Measurements from ENCODE around the gene SLC46A3.

DNA sequence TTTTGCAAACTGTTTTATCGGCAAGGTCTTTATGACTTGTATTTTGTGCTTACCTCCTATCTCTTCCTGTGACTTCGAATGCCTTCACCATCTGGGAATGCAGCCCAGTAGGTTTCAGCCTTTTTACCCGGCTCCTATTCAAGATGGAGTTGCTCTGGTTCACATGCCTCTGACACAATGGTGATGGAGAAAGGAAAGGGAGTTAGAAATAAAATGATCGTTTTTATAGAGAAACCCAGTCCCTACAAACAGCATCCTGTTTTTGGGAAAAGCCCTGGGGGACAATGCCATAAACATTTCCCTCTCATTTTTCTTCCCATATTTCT lies 27.5 kb upstream of the SLC46A3 start:
- TF ChIP-seq POLR2A (IDR thresholded peaks at IDR 0.05) (no peak), POLR2AphosphoS5 (IDR thresholded peaks at IDR 0.05) (no peak)
- TF ChIP-seq, protein P1, sequence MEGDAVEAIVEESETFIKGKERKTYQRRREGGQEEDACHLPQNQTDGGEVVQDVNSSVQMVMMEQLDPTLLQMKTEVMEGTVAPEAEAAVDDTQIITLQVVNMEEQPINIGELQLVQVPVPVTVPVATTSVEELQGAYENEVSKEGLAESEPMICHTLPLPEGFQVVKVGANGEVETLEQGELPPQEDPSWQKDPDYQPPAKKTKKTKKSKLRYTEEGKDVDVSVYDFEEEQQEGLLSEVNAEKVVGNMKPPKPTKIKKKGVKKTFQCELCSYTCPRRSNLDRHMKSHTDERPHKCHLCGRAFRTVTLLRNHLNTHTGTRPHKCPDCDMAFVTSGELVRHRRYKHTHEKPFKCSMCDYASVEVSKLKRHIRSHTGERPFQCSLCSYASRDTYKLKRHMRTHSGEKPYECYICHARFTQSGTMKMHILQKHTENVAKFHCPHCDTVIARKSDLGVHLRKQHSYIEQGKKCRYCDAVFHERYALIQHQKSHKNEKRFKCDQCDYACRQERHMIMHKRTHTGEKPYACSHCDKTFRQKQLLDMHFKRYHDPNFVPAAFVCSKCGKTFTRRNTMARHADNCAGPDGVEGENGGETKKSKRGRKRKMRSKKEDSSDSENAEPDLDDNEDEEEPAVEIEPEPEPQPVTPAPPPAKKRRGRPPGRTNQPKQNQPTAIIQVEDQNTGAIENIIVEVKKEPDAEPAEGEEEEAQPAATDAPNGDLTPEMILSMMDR (IDR thresholded peaks at IDR 0.05): no peak

Measured in gastroesophageal sphincter (tissue), 3 donors.